8988T (cell line): Measurements from ENCODE around the gene NSUN5.
"Not testable (repeated sequence)": the region's sequence is repeated elsewhere in the genome, so short reads cannot be mapped to it uniquely, and the experiment has no call there.

ENCODE experiments used
- DNase-seq: peaks from one replicate; pipeline ENCODE4 v3.0.0; 2011

NSUN5 gene

GRCh38 chr7:73308665-73309214, at the start of gene NSUN5:
NSUN5 (minus strand) TSS chr7:73308826; CDS start chr7:73308790, 36 bp downstream.
- peak; percentile 77 for DNase-seq

GRCh38 chr7:73356159-73356558, 47.5 kb upstream of the NSUN5 start:
- no peak for DNase-seq

GRCh38 chr7:73354821-73355220, 46.2 kb upstream of the NSUN5 start:
- no peak for DNase-seq

GRCh38 chr7:73354196-73354595, 45.6 kb upstream of the NSUN5 start:
- DNase-seq = no peak

GRCh38 chr7:73353243-73353642, 44.6 kb upstream of the NSUN5 start:
- no peak for DNase-seq

- no peak for DNase-seq
Observed at GRCh38 chr7:73352784-73353183, 44.2 kb upstream of the NSUN5 start.

GRCh38 chr7:73351447-73352167, 43.0 kb upstream of the NSUN5 start:
- no peak for DNase-seq

GRCh38 chr7:73350306-73351068, 41.9 kb upstream of the NSUN5 start:
- DNase-seq = no peak

GRCh38 chr7:73349763-73350162, 41.1 kb upstream of the NSUN5 start:
- DNase-seq = no peak

GRCh38 chr7:73345951-73346350, 37.3 kb upstream of the NSUN5 start:
- DNase-seq = no peak

- DNase-seq = no peak
Observed at GRCh38 chr7:73345538-73345937, 36.9 kb upstream of the NSUN5 start.

- no peak for DNase-seq
Observed at GRCh38 chr7:73343671-73344380, 35.2 kb upstream of the NSUN5 start.

- DNase-seq = peak; percentile 48
Observed at GRCh38 chr7:73342645-73343044, 34.0 kb upstream of the NSUN5 start.

- DNase-seq = no peak
Observed at GRCh38 chr7:73341877-73342276, 33.3 kb upstream of the NSUN5 start.

GRCh38 chr7:73340514-73340913, 31.9 kb upstream of the NSUN5 start:
- no peak for DNase-seq

- DNase-seq = no peak
Observed at GRCh38 chr7:73338321-73338720, 29.7 kb upstream of the NSUN5 start.

- DNase-seq = no peak
Observed at GRCh38 chr7:73332447-73332846, 23.8 kb upstream of the NSUN5 start.

GRCh38 chr7:73330772-73331171, 22.1 kb upstream of the NSUN5 start:
- no peak for DNase-seq

GRCh38 chr7:73329861-73330581, 21.4 kb upstream of the NSUN5 start:
- no peak for DNase-seq

GRCh38 chr7:73328696-73329095, 20.1 kb upstream of the NSUN5 start:
- no peak for DNase-seq

GRCh38 chr7:73327922-73328321, 19.3 kb upstream of the NSUN5 start, which contains the start of the genes FKBP6 and TRIM50:
FKBP6 (plus strand) TSS chr7:73328161; CDS start chr7:73328429, 268 bp downstream.
TRIM50 (minus strand) TSS chr7:73328082; CDS start chr7:73324787, 3,295 bp downstream.
- not testable (repeated sequence) for DNase-seq

GRCh38 chr7:73327449-73327848, 18.8 kb upstream of the NSUN5 start:
- DNase-seq = not testable (repeated sequence)
